Activated CD8-positive, alpha-beta memory T cell treated with anti-CD3 and anti-CD28 coated beads for 48 hours (primary cell): ENCODE measurements around the gene RBM20.
"Not testable (repeated sequence)": the region's sequence is repeated elsewhere in the genome, so short reads cannot be mapped to it uniquely, and the experiment has no call there.

Experiments used
- DNase-seq, 3 experiments: peaks; one replicate each; pipeline ENCODE4 v3.0.0-alpha.2; 2020; ENCODE audit warnings: low read depth in 2 of 3, low spot score in 2 of 3

The RBM20 gene

DNA sequence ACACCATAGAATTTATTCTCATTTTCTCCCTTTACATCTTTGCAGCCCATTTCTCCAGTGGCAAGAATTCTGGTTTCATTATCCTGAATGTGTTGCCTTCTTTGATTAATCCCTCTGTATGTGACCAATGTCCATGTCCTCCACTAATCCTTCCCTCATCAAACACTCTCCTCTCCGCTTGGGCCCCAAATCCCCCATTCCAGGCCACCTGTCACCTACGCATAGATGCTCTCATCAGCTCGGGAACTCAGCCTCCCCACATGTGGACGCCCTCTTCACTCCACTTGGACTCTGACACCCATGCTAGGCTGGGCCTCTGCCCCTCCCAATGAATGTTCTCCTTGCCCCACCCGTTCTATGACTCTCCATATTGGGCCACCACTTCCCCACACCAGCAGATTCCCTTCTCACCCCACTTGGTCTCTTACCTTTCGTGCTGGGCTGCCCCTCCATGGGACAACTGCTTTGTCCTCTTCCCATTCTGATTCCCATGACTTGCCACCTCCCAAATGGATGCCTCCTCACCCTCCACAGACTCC lies 18.7 kb upstream of the RBM20 start:
- no peak for DNase-seq

DNA sequence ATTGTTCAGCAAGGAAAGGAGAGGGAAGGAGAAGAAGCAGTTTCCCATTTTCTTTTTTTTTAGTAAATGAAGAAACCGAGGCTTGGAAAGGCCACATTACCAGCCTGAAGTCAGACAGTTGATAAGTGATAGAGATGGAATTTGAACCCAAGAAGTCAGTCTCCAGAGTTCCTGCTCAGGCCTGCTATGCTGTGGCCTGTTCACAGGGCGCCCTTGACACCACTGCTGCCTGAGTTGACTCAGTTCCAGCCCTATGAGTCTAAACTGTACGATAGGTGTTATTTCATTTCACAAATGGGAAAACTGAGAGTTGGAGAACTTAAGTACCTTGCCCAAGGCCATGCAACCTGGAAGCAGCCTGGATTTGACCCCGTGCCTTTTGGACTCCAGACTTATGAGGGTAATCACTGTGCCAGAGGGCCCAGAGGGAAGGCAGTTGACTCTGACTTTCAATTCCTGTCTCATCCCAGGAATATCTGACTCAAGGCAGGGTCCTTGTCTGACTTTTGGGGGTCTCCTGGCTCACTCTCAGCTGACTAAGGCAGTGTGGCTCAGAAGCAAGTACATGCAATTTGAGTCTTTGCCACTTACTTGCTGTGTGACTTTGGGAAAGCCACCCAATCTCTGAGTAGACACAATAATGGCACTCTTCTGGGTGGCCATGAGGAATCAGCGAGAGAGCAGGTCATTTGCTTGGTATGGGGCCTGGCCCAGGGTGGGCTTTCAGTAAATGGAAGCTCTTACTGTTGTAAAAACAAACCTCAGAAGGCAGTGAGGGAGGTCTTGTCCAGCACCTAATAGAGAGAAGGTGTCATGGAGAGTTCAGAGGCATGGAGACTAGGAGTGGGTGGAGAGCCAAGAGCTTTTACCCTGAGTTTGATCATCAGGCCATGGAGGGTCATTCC lies 17.9 kb upstream of the RBM20 start:
- DNase-seq: no peak

GRCh38 chr10:110628161-110628560 lies 16.0 kb upstream of the RBM20 start:
- no peak for DNase-seq

DNA sequence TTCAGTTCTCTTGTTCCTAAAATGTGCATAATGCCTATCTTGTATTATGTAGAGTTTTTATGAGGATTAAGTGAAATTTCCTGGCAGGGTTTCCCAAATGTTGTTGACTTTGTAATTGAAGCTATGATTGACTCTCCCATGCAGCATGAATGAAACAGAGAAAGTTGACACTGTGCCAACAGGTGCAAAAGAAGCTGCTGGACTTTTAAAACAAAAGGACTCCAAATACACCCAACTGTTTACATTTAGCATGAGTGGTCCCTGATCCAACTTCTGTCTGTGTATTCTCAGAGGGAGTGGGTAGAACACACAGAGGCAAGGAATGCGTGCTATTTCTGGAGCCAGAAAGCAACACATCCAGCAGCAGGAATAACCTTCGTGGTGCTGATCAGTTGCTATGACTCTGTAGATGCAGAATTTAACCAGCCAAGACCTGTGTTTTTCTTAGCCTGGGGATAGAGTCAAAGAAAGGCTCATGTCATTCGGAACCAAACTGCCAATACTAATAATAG lies 14.4 kb upstream of the RBM20 start:
- no peak for DNase-seq

DNA sequence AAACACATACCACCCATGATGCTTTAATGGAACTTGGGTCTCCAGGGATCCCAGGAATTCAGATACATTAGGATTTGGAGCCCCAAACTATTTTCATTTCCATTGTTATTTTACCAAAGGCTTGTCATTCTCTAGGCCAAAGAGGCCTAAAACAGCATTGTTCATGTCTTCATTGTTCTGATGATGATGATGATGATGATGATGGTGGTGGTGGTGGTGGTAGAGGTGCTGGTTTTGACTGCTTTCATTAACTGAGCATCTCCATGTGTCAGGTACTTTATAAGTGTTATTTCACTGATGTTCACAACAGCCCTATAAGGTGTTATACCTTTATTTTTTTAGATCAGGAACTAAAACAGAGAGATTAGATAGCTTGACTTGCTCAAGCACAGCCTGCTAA lies 12.2 kb upstream of the RBM20 start:
- no peak for DNase-seq

GRCh38 chr10:110632591-110633215 lies 11.4 kb upstream of the RBM20 start:
- DNase-seq: no peak

DNA sequence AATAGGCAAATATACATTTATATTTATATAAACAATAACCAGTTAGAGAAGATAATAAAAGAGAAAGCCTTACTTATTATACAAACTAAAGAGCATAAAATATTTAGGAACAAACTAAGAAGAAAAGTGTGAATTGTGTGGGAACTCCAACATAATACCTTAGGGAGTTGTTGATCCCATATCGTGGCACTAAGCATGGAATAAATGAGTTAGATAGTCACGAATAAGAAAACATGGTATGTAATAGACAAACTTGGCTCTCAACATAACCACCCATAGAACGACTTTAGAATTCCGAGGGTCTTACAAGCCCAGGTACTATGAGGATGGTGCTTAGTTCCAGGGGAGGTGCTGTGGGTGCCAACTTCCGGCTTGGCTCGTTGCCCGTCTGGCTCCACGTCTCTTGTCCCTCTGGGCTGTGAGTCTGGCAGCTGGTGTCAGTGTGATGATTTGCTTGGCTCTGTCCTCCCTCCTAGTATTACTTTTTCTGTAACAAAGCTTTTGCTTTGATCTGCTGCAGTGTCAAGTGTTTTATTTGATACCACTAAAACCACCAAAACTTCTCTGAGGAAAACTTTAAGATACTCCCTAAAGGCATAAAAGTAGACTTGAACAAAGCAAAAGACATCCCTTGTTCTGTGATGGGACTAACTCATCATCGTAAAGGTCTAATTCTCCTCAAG lies 9.5 kb upstream of the RBM20 start:
- no peak for DNase-seq

DNA sequence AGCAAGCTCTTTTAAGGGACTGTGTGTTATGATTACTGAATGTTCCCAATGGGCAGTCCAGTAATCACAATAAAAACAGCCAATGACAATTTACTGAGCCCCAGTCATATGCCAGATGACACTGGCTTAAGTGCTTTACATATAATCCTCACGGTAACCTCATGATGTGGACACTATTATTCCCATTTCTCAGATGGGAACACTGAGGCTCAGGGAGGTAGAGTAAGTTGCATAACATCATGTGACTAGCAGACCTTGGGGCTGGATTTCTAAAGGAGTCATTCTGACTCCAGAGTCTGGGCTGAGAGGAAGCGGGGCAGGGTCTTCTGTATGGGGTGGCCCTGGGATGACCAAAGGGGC lies 7.6 kb upstream of the RBM20 start:
- DNase-seq: no peak

- no peak for DNase-seq
These were observed 7.1 kb upstream of the RBM20 start for GRCh38 chr10:110636932-110637557.

DNA sequence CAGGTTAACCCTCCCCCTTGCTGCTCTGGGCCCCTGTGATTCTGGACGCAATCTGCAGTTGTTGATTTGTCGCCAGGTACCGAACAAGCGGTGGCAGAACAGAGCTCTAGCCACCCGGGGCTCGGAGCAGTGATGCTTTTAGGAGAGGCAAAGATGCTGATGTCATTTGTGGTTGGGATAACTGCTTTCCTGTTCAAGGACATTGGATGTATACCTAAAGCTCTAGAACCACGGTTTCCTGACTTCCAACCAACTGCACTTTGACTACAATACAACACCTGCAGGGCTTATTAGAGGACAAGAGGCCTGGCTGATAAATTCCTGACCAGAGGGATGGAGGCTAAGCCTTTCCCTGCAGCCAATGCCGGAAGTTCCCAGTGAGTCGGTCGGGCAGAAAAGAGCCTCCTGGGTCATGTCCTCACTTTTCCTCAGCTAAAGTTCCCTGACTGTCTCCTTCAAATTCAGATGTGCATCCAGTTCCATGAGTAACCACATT lies 6.5 kb upstream of the RBM20 start:
- no peak for DNase-seq

- DNase-seq: no peak
These were observed 5.8 kb upstream of the RBM20 start for GRCh38 chr10:110638319-110638718.

GRCh38 chr10:110639046-110639445 lies 5.1 kb upstream of the RBM20 start:
- DNase-seq: not testable (repeated sequence)

DNA sequence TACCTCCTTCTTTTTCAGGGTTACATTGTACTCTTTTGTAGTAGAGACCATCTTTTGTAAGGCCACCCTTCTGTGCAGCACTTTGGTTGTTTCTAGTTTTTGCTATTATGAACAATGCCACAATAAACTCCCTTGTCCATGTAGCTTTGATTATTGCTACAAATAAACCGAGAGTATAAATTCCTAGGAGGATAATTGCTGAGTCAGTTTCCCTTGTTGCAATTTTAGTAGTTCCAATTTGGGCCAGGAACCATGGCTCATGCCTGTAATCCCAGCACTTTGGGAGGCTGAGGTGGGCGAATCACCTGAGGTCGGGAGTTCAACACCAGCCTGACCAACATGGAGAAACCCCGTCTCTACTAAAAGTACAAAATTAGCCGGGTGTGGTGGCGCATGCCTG lies 4.3 kb upstream of the RBM20 start:
- DNase-seq: not testable (repeated sequence)

DNA sequence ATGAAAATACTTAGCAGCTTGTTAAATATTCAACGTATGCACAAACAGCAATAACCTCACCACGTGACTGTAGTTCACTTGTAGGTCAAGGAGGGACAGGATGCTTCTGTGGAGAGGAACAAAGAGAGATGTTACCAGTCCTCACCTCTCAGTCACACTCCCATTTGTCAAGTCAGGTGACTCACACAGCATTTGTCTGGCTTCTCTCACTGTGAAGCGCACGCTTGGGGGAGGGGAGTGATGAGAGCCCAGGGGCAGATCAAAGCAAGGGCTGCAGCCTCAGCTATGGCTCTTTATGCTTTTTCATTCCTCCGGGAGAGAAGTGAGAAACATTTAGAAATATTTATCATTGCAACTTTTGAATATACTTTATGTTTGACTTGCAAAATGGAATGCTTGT lies 2.9 kb upstream of the RBM20 start:
- DNase-seq: no peak

GRCh38 chr10:110642204-110643034 lies 1.7 kb upstream of the RBM20 start:
- DNase-seq: no peak

- no peak for DNase-seq
These were observed 992 bp upstream of the RBM20 start for GRCh38 chr10:110643035-110643652.

DNA sequence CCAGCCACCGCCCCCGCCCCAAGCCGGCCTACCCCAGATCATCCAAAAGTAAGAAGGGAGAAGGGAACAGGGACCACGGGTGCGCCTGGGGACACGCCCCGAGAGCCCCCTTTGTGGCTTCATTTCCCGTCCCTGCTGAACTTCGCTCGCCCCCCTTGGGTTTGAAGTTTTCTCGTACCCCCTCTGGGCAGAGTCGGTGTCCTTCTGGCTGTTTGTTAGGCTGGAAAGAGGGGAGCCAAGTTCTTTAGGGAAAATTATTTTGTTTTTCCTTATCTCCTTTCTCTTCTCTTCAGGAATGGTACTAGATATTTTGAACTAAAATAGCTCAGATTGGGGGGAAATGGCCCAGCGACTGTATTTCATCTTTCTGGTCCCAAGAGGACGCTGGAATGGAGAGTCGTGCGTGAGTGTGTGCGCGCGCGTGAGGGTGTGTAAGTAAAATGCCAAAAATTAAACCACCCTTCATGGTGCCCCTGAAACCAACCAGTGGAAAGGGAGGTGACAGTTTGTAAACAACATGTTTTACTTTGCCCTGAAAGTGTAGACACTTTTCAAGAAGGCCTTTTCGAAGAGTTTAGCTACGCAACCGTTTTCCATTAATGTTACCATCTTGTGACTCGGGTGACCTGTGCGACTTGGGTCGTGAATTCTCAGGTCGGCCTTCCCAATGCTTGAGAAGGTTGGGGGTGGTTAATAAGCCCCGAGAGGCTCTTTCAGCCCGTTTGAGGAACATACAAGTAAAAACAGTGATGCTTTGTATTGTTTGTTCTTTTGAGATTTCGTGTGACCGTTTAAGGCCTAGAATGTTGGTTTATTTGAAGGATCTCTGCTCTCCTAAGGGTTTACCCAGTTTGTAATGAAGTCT lies 694 bp downstream of the RBM20 start:
- no peak for DNase-seq

GRCh38 chr10:110646417-110647135 lies 2.4 kb downstream of the RBM20 start:
- DNase-seq: no peak
